HepG2 (cell line): ENCODE results near the gene PRRT2. TPM values are rescaled to one million over a fixed set of nuclear protein-coding genes. Genes with fewer than 3 reads are reported as not detected.

Source experiments
- ADNP ChIP-seq: sonication (generic); formaldehyde crosslinking; IDR thresholded peaks from 2 replicates; pipeline ENCODE4 v1.4.0; 2020; ENCODE audit warnings: missing genetic modification reagents
- ASH2L ChIP-seq: fragments of 300-600, 200-600 bp; sonication (generic); IDR thresholded peaks from 2 replicates; pipeline ENCODE4 v1.7.0; 2017; ENCODE audit warnings: low read depth, mild to moderate bottlenecking, moderate library complexity, mixed read lengths, low read length; ENCODE audit not compliant: insufficient read length
- GATA4 ChIP-seq: sonication (generic); IDR thresholded peaks from 2 replicates; pipeline ENCODE4 v1.6.1; 2016; ENCODE audit warnings: antibody characterized with exemption, low read depth, borderline replicate concordance
- GATAD1 ChIP-seq: IDR thresholded peaks from 2 replicates; pipeline ENCODE4 v1.6.1; 2016; ENCODE audit warnings: missing genetic modification reagents, missing compliant biosample characterization
- GPN1 ChIP-seq: sonication (generic); formaldehyde crosslinking; IDR thresholded peaks from 2 replicates; pipeline ENCODE4 v1.5.1; 2020; ENCODE audit warnings: missing genetic modification reagents, borderline replicate concordance
- KMT2B ChIP-seq: IDR thresholded peaks from 2 replicates; pipeline ENCODE4 v1.6.1; 2016; ENCODE audit warnings: missing genetic modification reagents, missing compliant biosample characterization
- MED8 ChIP-seq: sonication (generic); formaldehyde crosslinking; IDR thresholded peaks from 2 replicates; pipeline ENCODE4 v1.8.1; 2023; ENCODE audit warnings: mild to moderate bottlenecking, missing genetic modification reagents; ENCODE audit not compliant: insufficient replicate concordance
- MEF2D ChIP-seq: sonication (generic); formaldehyde crosslinking; IDR thresholded peaks from 2 replicates; pipeline ENCODE4 v1.5.1; 2020; ENCODE audit warnings: mild to moderate bottlenecking, missing genetic modification reagents
- MYNN ChIP-seq: sonication (generic); formaldehyde crosslinking; IDR thresholded peaks from 2 replicates; pipeline ENCODE4 v1.4.0; 2020; ENCODE audit warnings: mild to moderate bottlenecking, low read depth, missing genetic modification reagents
- NCOR1 ChIP-seq: fragments of 200-600 bp; sonication (generic); IDR thresholded peaks from 2 replicates; pipeline ENCODE4 v1.7.0; 2017; ENCODE audit warnings: antibody characterized with exemption, low read length, borderline replicate concordance
- PHF20 ChIP-seq: sonication (generic); formaldehyde crosslinking; IDR thresholded peaks from 2 replicates; pipeline ENCODE4 v1.5.0; 2020; ENCODE audit warnings: mild to moderate bottlenecking, missing genetic modification reagents
- POLR2A ChIP-seq, 2 experiments: IDR thresholded peaks; 2 replicates each; pipeline ENCODE4 v1.6.1; 2011; ENCODE audit warnings: low read depth in 2 of 2, low read length in 2 of 2, mild to moderate bottlenecking in 1 of 2, moderate library complexity in 1 of 2; ENCODE audit not compliant: insufficient read depth in 1 of 2
- SRF ChIP-seq: IDR thresholded peaks from 2 replicates; pipeline ENCODE4 v1.6.1; 2011; ENCODE audit warnings: mild to moderate bottlenecking, low read depth, low read length, moderate library complexity
- STAT5B ChIP-seq: sonication (generic); formaldehyde crosslinking; IDR thresholded peaks from 2 replicates; pipeline ENCODE4 v1.4.0; 2020; ENCODE audit warnings: missing genetic modification reagents
- ZNF296 ChIP-seq: sonication (generic); formaldehyde crosslinking; conservative IDR thresholded peaks from 2 replicates; pipeline ENCODE4 v1.5.0; 2020; ENCODE audit warnings: mild to moderate bottlenecking, missing genetic modification reagents
- ZNF44 ChIP-seq: sonication (generic); formaldehyde crosslinking; IDR thresholded peaks from 2 replicates; pipeline ENCODE4 v1.5.1; 2020; ENCODE audit warnings: mild to moderate bottlenecking, missing genetic modification reagents
- ZNF468 ChIP-seq: sonication (generic); formaldehyde crosslinking; IDR thresholded peaks from 2 replicates; pipeline ENCODE4 v1.8.0; 2022; ENCODE audit warnings: mild to moderate bottlenecking, moderate library complexity, missing genetic modification reagents
- ZNF510 ChIP-seq: sonication (generic); formaldehyde crosslinking; IDR thresholded peaks from 2 replicates; pipeline ENCODE4 v1.4.0; 2020; ENCODE audit warnings: low read depth, mild to moderate bottlenecking, missing genetic modification reagents
- ZNF841 ChIP-seq: sonication (generic); formaldehyde crosslinking; IDR thresholded peaks from 2 replicates; pipeline ENCODE4 v1.8.1; 2023; ENCODE audit warnings: missing genetic modification reagents, borderline replicate concordance
- ZNF878 ChIP-seq: sonication (generic); formaldehyde crosslinking; IDR thresholded peaks from 2 replicates; pipeline ENCODE4 v1.8.1; 2023; ENCODE audit warnings: mild to moderate bottlenecking, missing genetic modification reagents, moderate library complexity
- ZNF883 ChIP-seq: sonication (generic); formaldehyde crosslinking; IDR thresholded peaks from 2 replicates; pipeline ENCODE4 v1.5.1; 2020; ENCODE audit warnings: mild to moderate bottlenecking, missing genetic modification reagents; ENCODE audit errors: not compliant biosample characterization
- polyA plus RNA-seq, 8 experiments: library from polyadenylated mRNA; depleted of rRNA in 3 of 8; stranded (reverse) in 7 of 8; unstranded in 1 of 8; fragments of >200 nt; fragmentation: Illumina TruSeq in 4 of 8; extraction: Trizol in 4 of 8; gene quantifications; 2 replicates each; pipeline versions ENCODE4 v1.2.1 to v1.2.3, GENCODE V29; 2011 to 2016; ENCODE audit warnings: low read depth in 4 of 8, missing spikeins in 1 of 8, mixed read lengths in 1 of 8; ENCODE audit not compliant: insufficient read depth in 1 of 8
- total RNA-seq, 5 experiments: library from RNA; depleted of rRNA; stranded (reverse); fragments of >200 nt; fragmentation: Illumina TruSeq; extraction: Trizol; gene quantifications; 2 replicates each; pipeline ENCODE4 v1.2.3, GENCODE V29; 2016; ENCODE audit warnings: low read depth in 1 of 5
- TF ChIP-seq, protein P1 (sequence below): sonication (generic); formaldehyde crosslinking; IDR thresholded peaks from 2 replicates; pipeline ENCODE4 v1.5.0; 2020; ENCODE audit warnings: missing genetic modification reagents
- TF ChIP-seq, protein P2 (sequence below): sonication (generic); formaldehyde crosslinking; IDR thresholded peaks from 2 replicates; pipeline ENCODE4 v1.5.0; 2020; ENCODE audit warnings: mild to moderate bottlenecking, missing genetic modification reagents
- TF ChIP-seq, protein P3 (sequence below): IDR thresholded peaks from 2 replicates; pipeline ENCODE4 v1.6.1; 2012; ENCODE audit warnings: low read depth, low read length, improper control_type of control experiment

Gene PRRT2
- total and polyA plus RNA-seq, 2 of the 13 experiments (the other 11 are each of a cell fraction or from before 2014, with no cell fraction given) = 0.51 to 1.1 TPM

DNA sequence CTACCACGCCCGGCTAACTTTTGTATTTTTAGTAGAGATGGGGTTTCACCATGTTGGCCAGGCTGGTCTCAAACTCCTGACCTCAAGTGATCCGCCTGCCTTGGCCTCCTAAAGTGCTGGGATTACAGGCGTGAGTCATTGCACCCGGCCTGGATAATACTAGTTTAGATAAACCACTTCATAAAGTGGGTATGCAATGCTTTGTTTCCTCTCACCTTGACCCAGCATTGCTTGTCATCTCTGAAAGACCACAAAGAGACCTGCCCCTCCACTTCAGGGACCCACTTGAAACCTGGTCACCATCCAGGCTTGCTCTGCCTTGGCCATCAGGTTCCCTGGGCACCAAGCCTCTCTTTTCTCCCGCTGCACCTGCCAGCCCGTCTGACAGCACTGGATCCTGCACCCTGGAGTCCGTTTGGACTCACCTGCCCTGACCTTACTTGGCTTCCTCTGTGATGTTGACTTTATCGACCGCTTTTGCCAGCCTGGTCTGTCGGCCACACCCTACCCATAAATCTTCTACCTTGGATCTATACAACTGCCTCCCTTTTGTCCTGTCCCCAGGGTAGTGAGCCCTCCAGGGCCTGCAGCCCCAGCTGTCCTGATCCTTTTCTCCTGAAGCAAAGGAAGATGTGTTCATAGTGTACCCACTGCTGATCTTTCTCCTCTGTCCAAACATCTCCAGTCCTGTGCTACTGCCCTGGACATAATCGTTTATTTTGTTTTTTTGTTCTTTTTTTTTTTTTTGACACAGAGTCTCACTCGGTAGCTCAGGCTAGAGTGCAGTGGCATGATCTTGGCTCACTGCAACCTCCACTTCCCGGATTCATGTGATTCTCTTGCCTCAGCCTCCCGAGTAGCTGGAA, 46.6 kb upstream of the PRRT2 start (continued):
- TF ChIP-seq STAT5B (CRISPR knock-in tag) (no peak), PHF20 (peak; percentile 43; the same call in 1 of the 2 replicates), GATAD1 (peak; percentile 60), MYNN (CRISPR knock-in tag) (no peak), ADNP (CRISPR knock-in tag) (peak; percentile 84), ZNF44 (CRISPR knock-in tag) (0 out of 2 replicates have a peak, but pooled peaks have one; percentile 32), MED8 (peak; percentile 58), ZNF841 (CRISPR knock-in tag) (no peak), NCOR1 (peak; percentile 94), SRF (peak; percentile 72), GATA4 (no peak; the same call in 1 of the 2 replicates), GPN1 (no peak), ZNF468 (CRISPR knock-in tag) (no peak), MEF2D (peak; percentile 94), ZNF510 (CRISPR knock-in tag) (0 out of 2 replicates have a peak, but pooled peaks have one; percentile 39), POLR2A (IDR thresholded peaks at IDR 0.05; ENCODE audit: insufficient read depth in 1 of 2, low read depth in 2 of 2, low read length in 2 of 2) (no peak), KMT2B (CRISPR knock-in tag) (peak; percentile 50; the same call in 1 of the 2 replicates), ZNF296 (CRISPR knock-in tag) (0 out of 2 replicates have a peak, but pooled peaks have one; percentile 12), ASH2L (peak; percentile 69), ZNF883 (CRISPR knock-in tag) (peak; percentile 44), ZNF878 (peak; percentile 85; the same call in 1 of the 2 replicates)
- TF ChIP-seq, protein P1, sequence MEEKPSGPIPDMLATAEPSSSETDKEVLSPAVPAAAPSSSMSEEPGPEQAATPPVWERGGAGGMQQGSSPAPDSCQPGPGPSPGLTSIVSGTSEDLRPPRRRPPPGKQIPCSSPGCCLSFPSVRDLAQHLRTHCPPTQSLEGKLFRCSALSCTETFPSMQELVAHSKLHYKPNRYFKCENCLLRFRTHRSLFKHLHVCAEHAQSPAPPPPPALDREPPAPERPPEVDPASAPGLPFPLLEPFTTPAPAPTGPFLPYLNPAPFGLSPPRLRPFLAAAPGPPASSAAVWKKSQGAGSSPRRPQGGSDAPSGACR = peak; percentile 85; the same call in 1 of the 2 replicates
- TF ChIP-seq, protein P2, sequence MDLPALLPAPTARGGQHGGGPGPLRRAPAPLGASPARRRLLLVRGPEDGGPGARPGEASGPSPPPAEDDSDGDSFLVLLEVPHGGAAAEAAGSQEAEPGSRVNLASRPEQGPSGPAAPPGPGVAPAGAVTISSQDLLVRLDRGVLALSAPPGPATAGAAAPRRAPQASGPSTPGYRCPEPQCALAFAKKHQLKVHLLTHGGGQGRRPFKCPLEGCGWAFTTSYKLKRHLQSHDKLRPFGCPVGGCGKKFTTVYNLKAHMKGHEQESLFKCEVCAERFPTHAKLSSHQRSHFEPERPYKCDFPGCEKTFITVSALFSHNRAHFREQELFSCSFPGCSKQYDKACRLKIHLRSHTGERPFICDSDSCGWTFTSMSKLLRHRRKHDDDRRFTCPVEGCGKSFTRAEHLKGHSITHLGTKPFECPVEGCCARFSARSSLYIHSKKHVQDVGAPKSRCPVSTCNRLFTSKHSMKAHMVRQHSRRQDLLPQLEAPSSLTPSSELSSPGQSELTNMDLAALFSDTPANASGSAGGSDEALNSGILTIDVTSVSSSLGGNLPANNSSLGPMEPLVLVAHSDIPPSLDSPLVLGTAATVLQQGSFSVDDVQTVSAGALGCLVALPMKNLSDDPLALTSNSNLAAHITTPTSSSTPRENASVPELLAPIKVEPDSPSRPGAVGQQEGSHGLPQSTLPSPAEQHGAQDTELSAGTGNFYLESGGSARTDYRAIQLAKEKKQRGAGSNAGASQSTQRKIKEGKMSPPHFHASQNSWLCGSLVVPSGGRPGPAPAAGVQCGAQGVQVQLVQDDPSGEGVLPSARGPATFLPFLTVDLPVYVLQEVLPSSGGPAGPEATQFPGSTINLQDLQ = no peak
- TF ChIP-seq, protein P3, sequence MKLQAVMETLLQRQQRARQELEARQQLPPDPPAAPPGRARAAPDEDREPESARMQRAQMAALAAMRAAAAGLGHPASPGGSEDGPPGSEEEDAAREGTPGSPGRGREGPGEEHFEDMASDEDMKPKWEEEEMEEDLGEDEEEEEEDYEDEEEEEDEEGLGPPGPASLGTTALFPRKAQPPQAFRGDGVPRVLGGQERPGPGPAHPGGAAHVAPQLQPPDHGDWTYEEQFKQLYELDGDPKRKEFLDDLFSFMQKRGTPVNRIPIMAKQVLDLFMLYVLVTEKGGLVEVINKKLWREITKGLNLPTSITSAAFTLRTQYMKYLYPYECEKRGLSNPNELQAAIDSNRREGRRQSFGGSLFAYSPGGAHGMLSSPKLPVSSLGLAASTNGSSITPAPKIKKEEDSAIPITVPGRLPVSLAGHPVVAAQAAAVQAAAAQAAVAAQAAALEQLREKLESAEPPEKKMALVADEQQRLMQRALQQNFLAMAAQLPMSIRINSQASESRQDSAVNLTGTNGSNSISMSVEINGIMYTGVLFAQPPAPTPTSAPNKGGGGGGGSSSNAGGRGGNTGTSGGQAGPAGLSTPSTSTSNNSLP = peak; percentile 84
